GM12865 (cell line): ENCODE data around the gene ADH1A.
"Not testable (repeated sequence)": the region's sequence is repeated elsewhere in the genome, so short reads cannot be mapped to it uniquely, and the experiment has no call there.

Experiments
- DNase-seq: peaks from one replicate; pipeline ENCODE4 v3.0.0; 2010; ENCODE audit warnings: low read depth
- H3K4me3 ChIP-seq: 2 replicates; pipeline ENCODE4 v1.5.1; 2011; ENCODE audit warnings: mild to moderate bottlenecking, low read depth, low read length, control low read depth
- CTCF ChIP-seq: IDR thresholded peaks from 2 replicates; pipeline ENCODE4 v1.5.1; 2011; ENCODE audit warnings: low read length, control low read depth, low read depth, inconsistent platforms; ENCODE audit not compliant: insufficient read depth; ENCODE audit errors: missing control alignments

The ADH1A gene

GRCh38 chr4:99324979-99325378 is 34.2 kb upstream of the ADH1A start:
- no peak for DNase-seq
- H3K4me3 ChIP-seq = no peak overlapping the region
- no peak for TF ChIP-seq CTCF

GRCh38 chr4:99324361-99324760 is 33.6 kb upstream of the ADH1A start:
- DNase-seq = no peak
- no peak for TF ChIP-seq CTCF

GRCh38 chr4:99323756-99324155 is 33.0 kb upstream of the ADH1A start:
- H3K4me3 ChIP-seq = no peak overlapping the region
- no peak for TF ChIP-seq CTCF
- DNase-seq = no peak

More at GRCh38 chr4:99324361-99324760, 33.6 kb upstream of the ADH1A start:
- no peak overlapping the region for H3K4me3 ChIP-seq

GRCh38 chr4:99321241-99322191 is 30.7 kb upstream of the ADH1A start, which contains the start of gene ADH1B:
Gene ADH1B (minus strand): TSS chr4:99321401. CDS start chr4:99321331, 70 bp downstream.
- no peak for DNase-seq
- no peak for TF ChIP-seq CTCF
- H3K4me3 ChIP-seq = no peak within 1 kb of the TSS

- DNase-seq, H3K4me3 ChIP-seq: not testable (repeated sequence)
Observed at GRCh38 chr4:99317811-99318210, 27.0 kb upstream of the ADH1A start.

- DNase-seq = no peak
Observed at GRCh38 chr4:99317354-99317753, 26.6 kb upstream of the ADH1A start.

More at GRCh38 chr4:99317354-99317753, 26.6 kb upstream of the ADH1A start:
- TF ChIP-seq CTCF = no peak
- H3K4me3 ChIP-seq = no peak overlapping the region
